HG03159 (cell line): ENCODE data around the gene ADARB1.

Experiments
- ATAC-seq: cut with Tn5 transposase; IDR thresholded peaks from one replicate; pipeline ENCODE4 v1.9.1; 2021; ENCODE audit warnings: mild to moderate bottlenecking, moderate library complexity; ENCODE audit not compliant: unreplicated experiment

The ADARB1 gene

DNA sequence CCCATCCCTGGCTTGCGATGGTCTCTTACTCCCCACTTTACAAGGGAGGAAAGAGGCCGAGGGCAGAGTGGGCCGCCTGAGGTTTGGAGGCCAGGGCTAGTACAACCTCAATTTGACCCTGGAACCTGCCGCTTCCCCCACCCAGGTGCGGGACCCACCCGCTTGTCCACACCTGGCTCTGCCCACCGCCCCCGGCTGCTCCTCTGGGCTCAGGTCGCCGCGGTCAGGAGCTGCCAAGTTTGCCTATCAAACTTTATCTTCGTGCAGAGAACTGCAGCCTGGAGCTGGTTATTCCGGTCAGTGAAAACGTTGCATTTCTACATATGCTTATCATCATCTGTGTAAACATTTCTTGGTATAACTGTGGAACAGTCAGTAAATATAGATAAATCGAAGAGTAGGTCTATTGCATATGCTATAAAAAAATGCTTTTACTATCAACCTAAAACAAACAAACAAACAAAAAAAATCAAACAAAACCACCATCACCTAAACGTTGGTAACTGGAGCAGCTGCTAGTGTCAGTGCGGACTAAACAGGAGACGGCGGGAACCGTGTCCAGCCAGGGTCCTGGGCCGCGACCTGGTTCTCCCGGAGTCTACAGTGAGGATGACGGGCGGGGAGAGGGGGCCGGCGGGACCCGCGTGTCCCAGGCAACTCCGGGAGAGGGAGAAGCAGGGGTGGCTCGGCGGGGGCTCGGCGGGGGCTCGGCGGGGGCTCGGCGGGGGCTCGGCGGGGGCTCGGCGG, 906 bp upstream of the ADARB1 start:
- no peak for ATAC-seq

GRCh38 chr21:45074818-45075595, 627 bp downstream of the ADARB1 start:
- no peak for ATAC-seq

- ATAC-seq, result no peak
Measured at GRCh38 chr21:45075596-45076244, 1.3 kb downstream of the ADARB1 start.

DNA sequence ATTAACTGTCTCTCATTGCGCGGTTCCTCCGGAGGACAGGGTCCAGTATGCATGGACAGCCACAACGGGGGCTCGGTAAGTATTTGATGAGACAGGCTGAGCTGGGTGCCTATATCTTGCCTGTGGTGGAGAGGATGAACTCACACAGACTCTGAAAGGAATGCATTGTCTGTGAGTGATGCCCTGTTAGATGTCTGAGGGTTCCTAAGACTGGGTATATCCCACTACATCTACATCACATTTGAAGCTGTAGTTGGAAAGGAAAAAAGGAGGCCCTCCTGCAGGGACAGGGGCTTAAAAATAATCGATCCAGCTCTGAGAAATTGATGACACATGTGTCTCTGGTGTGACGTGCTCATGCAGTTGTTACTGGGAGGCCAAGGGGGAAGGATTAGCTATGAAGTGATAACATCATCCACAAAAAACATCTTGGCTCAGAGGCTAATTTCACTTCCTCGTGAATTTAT, 1.9 kb downstream of the ADARB1 start:
- ATAC-seq, result no peak

DNA sequence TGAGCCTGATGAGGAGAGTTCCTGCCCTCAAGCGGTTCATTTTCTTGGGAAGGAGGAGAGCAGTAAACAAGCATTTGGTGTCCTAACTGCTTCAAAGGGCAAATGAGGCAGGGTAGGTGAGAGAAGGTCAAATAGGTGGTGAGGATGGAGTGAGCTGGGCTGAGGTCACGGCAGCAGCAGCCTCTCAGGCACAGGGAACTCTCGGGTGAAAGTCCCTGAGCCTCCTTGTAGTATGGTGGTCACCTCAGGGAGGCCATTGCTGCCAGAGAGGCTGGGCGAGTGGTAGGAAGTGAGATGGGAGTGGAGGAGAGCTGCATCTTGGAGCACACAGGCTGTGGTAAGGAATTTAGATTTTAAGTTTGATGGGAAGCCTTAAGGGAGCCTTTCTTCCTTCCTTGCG, 4.0 kb downstream of the ADARB1 start:
- no peak for ATAC-seq

DNA sequence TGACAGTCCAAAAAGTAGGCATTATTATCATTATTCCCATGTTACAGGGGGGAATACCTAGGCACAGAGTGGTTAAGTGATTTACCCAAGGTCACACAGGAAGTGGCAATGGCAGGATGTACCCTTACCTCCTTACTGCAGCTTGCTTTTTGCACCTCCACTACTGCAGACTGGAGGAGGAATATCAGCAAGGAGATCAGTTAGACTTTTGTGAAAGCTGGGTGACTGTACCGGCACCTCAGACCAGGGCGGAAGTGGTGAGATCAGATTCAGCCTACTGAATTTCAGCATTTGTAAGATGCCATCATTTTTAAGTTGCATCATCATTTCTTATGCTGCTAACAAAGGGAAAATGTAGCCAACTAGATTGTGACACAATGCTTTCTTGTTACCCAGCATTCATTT, 4.5 kb downstream of the ADARB1 start:
- ATAC-seq, result no peak

DNA sequence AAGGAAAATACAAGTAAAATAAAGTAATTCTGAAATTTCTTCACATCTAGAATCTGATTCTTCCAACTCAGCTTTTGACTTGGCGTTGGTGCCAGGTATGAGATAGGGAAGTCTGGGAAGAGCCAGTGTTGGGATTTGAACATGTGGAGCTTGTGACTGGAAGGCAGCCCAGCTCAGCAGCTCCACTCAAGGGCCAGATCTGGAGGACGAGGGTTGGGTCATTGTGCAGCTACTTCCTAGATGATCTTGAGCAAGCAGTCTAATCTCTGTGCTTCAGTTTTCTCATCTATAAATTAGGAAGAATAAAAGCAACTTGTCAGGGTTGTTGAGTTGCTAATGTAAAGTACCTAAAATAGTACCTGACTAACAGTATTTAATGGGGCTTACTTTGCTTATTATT, 5.0 kb downstream of the ADARB1 start:
- no peak for ATAC-seq

- no peak for ATAC-seq
Measured at GRCh38 chr21:45080232-45080631, 5.9 kb downstream of the ADARB1 start.

DNA sequence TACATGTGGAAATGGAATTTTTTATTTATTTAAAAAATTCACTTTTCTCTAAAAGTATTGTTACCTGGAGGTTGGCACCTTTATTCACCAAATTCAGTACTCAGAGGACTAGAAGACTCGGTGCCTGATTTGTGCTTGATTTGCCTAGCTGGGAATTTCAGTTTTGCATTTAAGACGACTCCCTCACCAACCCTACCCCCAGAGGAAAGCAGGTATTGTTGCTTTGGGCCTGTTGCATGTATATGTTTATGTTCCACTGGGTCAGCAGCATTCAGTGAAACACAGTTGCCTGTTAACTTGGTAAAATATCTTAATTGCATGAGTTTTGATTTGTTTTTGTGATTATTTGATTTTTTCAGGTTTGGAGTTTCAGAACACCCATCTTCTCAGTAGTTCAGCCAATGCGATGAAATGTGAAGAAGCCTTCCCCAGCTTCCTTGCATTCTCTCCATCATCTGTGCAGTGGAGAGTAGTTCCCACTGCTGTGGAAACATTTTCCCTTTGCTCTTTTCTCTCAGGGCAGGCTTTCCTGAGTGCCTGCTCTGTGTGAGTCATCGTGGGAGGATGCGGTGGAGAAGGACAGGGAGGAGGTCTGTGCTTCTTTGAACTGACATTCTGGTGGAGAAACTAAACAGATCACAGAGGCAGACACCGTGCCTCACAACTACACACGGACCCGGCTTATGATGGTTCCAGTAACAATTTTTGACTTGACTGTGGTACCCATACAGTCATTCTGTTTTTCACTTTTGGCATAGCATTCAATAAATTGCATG, 6.4 kb downstream of the ADARB1 start:
- ATAC-seq, result no peak

- ATAC-seq, result no peak
Measured at GRCh38 chr21:45081636-45082035, 7.3 kb downstream of the ADARB1 start.

- ATAC-seq, result no peak
Measured at GRCh38 chr21:45082736-45083135, 8.4 kb downstream of the ADARB1 start.

GRCh38 chr21:45084121-45084520, 9.7 kb downstream of the ADARB1 start:
- ATAC-seq, result no peak

DNA sequence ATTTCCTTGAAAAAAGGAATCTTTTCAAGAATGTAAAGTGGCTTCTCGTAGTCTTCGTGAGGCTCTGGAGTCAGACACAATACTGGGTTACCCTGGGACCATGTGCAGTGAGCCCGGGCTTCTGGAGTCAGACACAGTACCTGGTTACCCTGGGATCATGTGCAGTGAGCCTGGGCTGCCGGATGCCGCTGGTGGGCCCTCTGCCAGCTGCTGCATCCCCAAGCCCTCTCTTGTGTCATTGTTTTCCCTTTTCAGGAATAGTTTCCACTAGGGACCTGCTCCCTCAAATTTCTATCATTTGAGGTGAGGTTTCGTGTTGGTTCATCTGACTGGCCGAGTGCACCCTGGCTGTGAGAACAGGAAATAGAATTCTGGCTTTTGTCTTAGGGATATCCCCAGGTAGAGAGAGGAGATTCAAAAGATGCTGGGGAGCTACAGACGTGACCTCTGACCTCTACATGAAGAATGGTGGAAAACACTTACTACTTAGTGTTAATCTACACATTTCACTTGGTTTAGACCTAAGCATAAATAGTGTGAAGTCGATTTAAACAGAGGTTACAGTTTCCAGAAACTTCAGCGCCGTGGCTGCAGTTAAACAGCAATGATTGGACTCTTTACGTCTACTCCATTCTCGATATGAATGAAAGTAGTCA, 10.6 kb downstream of the ADARB1 start:
- no peak for ATAC-seq

DNA sequence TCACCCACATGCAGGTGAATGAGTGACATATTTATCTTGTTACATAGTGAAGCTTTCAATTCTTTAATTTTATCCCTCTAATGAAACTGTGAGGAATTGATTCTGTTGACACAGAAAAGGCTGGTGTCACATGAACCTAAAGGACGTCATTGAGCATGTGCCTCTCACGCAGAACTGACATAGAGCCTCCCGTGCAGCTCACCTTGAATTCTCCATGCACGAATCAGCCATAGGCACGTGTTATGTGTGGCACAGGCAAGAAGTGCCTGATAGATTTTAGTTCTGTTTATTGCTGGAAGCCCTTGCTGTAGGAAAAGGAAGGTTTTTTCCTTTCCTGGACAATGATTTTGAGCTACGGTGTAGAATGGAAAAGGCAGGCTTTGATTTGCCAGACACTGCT, 11.3 kb downstream of the ADARB1 start:
- no peak for ATAC-seq

DNA sequence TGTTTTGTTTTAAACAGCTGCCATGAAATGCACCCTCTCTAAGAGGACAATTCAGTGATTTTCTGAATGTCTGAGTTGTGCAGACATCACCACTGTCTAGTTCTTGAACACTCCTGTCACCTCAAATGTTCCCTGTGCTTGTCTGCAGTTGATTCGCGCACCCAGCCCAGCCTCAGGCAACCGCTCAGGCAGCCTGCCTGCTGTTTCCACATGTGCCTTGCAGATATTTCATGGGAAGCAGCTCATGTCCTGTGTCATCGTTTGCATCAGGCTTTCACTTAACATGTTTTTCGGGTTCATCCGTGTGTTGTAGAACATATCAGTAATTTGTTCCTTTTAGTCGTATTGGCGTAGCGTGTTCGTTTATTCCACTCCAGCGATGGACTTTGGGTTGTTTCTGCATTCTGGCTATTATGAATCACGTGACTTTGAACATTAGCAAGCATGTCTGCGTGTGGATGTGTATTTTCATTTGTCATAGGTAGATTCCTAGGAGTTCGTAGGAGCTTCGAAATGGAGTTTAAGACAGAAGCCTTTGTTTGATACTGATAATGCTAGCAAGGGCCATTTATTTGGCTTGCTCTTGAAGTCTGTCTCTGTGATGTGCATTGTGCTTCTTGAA, 12.1 kb downstream of the ADARB1 start:
- no peak for ATAC-seq

DNA sequence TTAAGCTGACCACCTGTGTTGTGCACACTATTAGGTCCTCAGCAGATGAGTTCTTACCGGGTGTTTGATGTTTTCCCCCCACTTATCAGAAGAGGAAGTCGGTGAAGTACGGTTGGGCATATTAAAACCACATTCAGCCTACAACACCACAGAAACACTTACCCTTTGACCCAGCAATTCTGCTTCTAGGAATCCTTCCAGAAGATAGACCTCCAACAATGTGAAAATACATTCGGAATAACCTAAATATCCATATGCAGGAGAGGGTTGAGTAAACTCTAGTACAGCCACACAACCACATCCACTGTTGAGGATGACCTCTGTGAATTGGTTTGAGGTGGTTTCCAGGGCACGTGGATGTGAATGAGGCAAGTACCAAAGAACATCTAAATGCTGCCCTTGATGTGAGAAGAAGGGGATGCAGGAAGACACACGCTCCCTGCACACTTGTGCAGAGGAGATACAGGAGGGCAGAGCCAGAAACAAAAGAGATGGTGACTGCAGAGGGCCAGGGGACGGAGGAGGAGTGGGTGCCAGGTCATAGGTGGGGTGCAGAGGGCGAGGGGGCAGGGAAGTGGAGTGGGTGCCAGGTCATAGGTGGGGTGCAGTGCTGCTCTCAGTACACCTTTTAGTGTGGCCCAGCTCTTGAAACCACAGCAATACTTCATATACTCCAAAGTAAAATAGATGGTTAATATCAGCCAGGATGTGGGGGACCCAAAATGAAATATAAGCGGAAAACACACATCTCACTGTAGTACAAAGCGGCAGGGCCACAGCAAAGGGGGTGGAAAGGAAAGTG, 12.8 kb downstream of the ADARB1 start:
- no peak for ATAC-seq

DNA sequence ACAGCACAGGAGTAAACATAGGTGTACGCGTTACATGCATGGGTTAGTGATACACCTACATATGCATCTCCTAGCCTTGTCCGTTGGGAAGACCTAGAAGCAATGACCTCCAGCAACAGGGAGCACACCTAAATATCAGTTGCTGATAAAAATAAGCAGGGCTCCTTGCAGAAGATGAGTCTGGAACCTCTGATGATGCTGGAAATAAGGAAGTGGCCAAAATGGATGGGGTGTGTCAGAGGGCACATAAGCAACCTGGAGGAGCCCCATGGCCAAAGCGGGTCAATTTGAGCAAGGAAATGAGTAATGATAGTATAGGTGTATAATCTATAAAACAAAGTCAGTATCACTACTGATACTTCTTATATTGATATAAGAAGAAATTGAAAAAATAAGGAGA, 13.7 kb downstream of the ADARB1 start:
- no peak for ATAC-seq

- ATAC-seq, result no peak
Measured at GRCh38 chr21:45088729-45089128, 14.3 kb downstream of the ADARB1 start.

DNA sequence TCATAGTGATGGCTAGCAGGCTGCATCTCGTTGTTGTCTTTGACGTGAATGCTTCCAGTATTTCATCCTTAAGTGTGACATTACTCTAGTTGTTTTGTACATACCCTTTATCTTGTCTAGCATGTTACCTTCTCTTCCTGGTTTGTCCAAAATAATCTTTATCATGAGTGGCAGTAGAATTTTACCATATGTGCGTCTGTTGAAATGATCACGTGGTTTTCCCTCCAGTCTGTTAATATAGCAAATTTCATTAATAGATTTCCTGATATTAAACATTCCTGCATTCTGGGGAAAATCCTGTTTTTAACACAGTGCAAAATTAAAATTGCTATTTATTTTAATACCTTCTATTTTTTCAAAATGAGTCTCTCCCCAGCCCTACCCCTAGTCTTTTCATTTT, 15.6 kb downstream of the ADARB1 start:
- no peak for ATAC-seq
